ENCODE results near the gene JAG1.

Gene JAG1

GRCh38 chr20:10654630-10655029, 19.2 kb downstream of the JAG1 start:
- no peak for DNase-seq (ENCODE audit: low read depth in 2 of 2, low spot score in 1 of 2)

- no peak for DNase-seq (ENCODE audit: low read depth in 2 of 2, low spot score in 1 of 2)
Observed at GRCh38 chr20:10654250-10654610, 19.6 kb downstream of the JAG1 start.

GRCh38 chr20:10653599-10654249, 20.1 kb downstream of the JAG1 start:
- no peak for DNase-seq (ENCODE audit: low read depth in 2 of 2, low spot score in 1 of 2)

GRCh38 chr20:10652660-10653261, 21.0 kb downstream of the JAG1 start:
- DNase-seq (ENCODE audit: low read depth in 2 of 2, low spot score in 1 of 2), result no peak

GRCh38 chr20:10652185-10652584, 21.6 kb downstream of the JAG1 start:
- DNase-seq (ENCODE audit: low read depth in 2 of 2, low spot score in 1 of 2), result no peak

GRCh38 chr20:10651227-10651990, 22.4 kb downstream of the JAG1 start:
- no peak for DNase-seq (ENCODE audit: low read depth in 2 of 2, low spot score in 1 of 2)

GRCh38 chr20:10649797-10650160, 24.0 kb downstream of the JAG1 start:
- no peak for DNase-seq (ENCODE audit: low read depth in 2 of 2, low spot score in 1 of 2)

- no peak for DNase-seq (ENCODE audit: low read depth in 2 of 2, low spot score in 1 of 2)
Observed at GRCh38 chr20:10649080-10649796, 24.6 kb downstream of the JAG1 start.

GRCh38 chr20:10648651-10649050, 25.1 kb downstream of the JAG1 start:
- no peak for DNase-seq (ENCODE audit: low read depth in 2 of 2, low spot score in 1 of 2)

GRCh38 chr20:10647909-10648308, 25.9 kb downstream of the JAG1 start:
- DNase-seq (ENCODE audit: low read depth in 2 of 2, low spot score in 1 of 2), result no peak

GRCh38 chr20:10647471-10647870, 26.3 kb downstream of the JAG1 start:
- DNase-seq (ENCODE audit: low read depth in 2 of 2, low spot score in 1 of 2), result no peak

GRCh38 chr20:10646886-10647420, 26.8 kb downstream of the JAG1 start:
- DNase-seq (ENCODE audit: low read depth in 2 of 2, low spot score in 1 of 2), result no peak

- no peak for DNase-seq (ENCODE audit: low read depth in 2 of 2, low spot score in 1 of 2)
Observed at GRCh38 chr20:10646006-10646405, 27.8 kb downstream of the JAG1 start.

- DNase-seq (ENCODE audit: low read depth in 2 of 2, low spot score in 1 of 2), result no peak
Observed at GRCh38 chr20:10645205-10645570, 28.6 kb downstream of the JAG1 start.

- DNase-seq (ENCODE audit: low read depth in 2 of 2, low spot score in 1 of 2), result no peak
Observed at GRCh38 chr20:10644458-10645204, 29.2 kb downstream of the JAG1 start.

- DNase-seq (ENCODE audit: low read depth in 2 of 2, low spot score in 1 of 2), result no peak
Observed at GRCh38 chr20:10643560-10643873, 30.3 kb downstream of the JAG1 start.

- DNase-seq (ENCODE audit: low read depth in 2 of 2, low spot score in 1 of 2), result no peak
Observed at GRCh38 chr20:10642856-10643559, 30.8 kb downstream of the JAG1 start.

GRCh38 chr20:10641893-10642292, 31.9 kb downstream of the JAG1 start:
- DNase-seq (ENCODE audit: low read depth in 2 of 2, low spot score in 1 of 2), result no peak

GRCh38 chr20:10641467-10641866, 32.3 kb downstream of the JAG1 start:
- DNase-seq (ENCODE audit: low read depth in 2 of 2, low spot score in 1 of 2), result no peak

- no peak for DNase-seq (ENCODE audit: low read depth in 2 of 2, low spot score in 1 of 2)
Observed at GRCh38 chr20:10640897-10641296, 32.9 kb downstream of the JAG1 start.
